Immature natural killer cell (primary cell): ENCODE measurements around the gene LRCH1. TPM values are rescaled to one million over a fixed set of nuclear protein-coding genes. Genes with fewer than 3 reads are reported as not detected.

Source experiments
- DNase-seq, 3 donors: peaks; one replicate each; pipeline ENCODE4 v3.0.0; 2022; ENCODE audit warnings: mixed read lengths in 1 of 3
- H3K27ac Mint-ChIP-seq, 6 donors: one replicate each; pipeline ENCODE4 v1.8.0; 2020; ENCODE audit warnings: mixed read lengths in 6 of 6, mild to moderate bottlenecking in 5 of 6, inconsistent platforms in 4 of 6, moderate library complexity in 3 of 6
- H3K27me3 Mint-ChIP-seq, 3 donors: one replicate each; pipeline ENCODE4 v1.8.0; 2020 to 2021; ENCODE audit warnings: low read depth in 3 of 3, mild to moderate bottlenecking in 3 of 3, mixed read lengths in 3 of 3, moderate library complexity in 3 of 3, inconsistent platforms in 1 of 3
- H3K36me3 Mint-ChIP-seq, 3 donors: one replicate each; pipeline ENCODE4 v1.8.0; 2020; ENCODE audit warnings: mixed read lengths in 3 of 3, inconsistent platforms in 2 of 3, mild to moderate bottlenecking in 2 of 3
- H3K4me1 Mint-ChIP-seq, 2 donors: one replicate each; pipeline ENCODE4 v1.8.0; 2020; ENCODE audit warnings: inconsistent platforms in 2 of 2, mild to moderate bottlenecking in 2 of 2, mixed read lengths in 2 of 2, moderate library complexity in 1 of 2
- H3K4me3 Mint-ChIP-seq, 5 donors: one replicate each; pipeline ENCODE4 v1.8.0; 2020; ENCODE audit warnings: mild to moderate bottlenecking in 5 of 5, mixed read lengths in 5 of 5, inconsistent platforms in 3 of 5, moderate library complexity in 3 of 5
- H3K9me3 Mint-ChIP-seq, 6 donors: one replicate each; pipeline ENCODE4 v1.8.0; 2020; ENCODE audit warnings: mild to moderate bottlenecking in 6 of 6, mixed read lengths in 6 of 6, inconsistent platforms in 4 of 6, moderate library complexity in 3 of 6
- polyA plus RNA-seq, 3 donors: library from polyadenylated mRNA; unstranded; fragments of 300-500 nt; fragmentation: Illumina TruSeq; gene quantifications; one replicate each; pipeline ENCODE4 v1.2.3, GENCODE V29; 2021

The LRCH1 gene
- polyA plus RNA-seq, 3 donors from 2014 or later, result 3.0 to 6.6 (median 5.5) TPM

GRCh38 chr13:46526100-46526735 lies 26.8 kb upstream of the LRCH1 start:
- no peaks in the 10 kb centered on the region for H3K36me3 Mint-ChIP-seq
- no peaks in the 10 kb centered on the region for H3K9me3 Mint-ChIP-seq
- no peak overlapping the region for H3K27ac Mint-ChIP-seq
- no peak for DNase-seq
- no peak overlapping the region for H3K4me3 Mint-ChIP-seq
- peaks cover 2 to 16% (median 2%) of the 10 kb centered on the region in 3 donors for H3K27me3 Mint-ChIP-seq
- no peaks in the 10 kb centered on the region for H3K4me1 Mint-ChIP-seq

- no peak for DNase-seq
- H3K36me3 Mint-ChIP-seq, result no peaks in the 10 kb centered on the region
- H3K4me3 Mint-ChIP-seq, result no peak overlapping the region
- H3K27me3 Mint-ChIP-seq, result peaks cover 0 to 16% (median 4%) of the 10 kb centered on the region in 3 donors
- no peak overlapping the region for H3K27ac Mint-ChIP-seq
- no peaks in the 10 kb centered on the region for H3K4me1 Mint-ChIP-seq
- H3K9me3 Mint-ChIP-seq, result no peaks in the 10 kb centered on the region
Observed at GRCh38 chr13:46526740-46527139, 26.2 kb upstream of the LRCH1 start.

DNA sequence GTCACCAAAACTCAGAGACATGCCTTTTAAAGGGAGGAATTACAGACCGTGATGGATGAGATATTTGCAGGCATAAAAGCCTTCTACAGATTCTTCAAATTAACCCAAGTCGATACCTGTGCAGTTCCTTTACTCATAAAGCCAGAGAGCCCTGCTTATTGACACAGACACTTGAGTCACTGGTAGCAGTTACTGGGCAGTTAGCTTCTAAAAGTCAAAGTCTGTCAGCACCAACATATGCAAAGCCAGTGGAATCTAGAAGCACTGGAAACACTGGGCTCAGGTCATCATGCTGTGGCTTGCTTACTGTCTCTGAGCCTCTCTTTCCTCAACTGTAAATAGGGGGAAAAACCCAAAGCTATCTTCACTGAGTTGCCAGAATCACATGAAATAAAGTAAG lies 25.7 kb upstream of the LRCH1 start:
- Mint-ChIP-seq H3K27ac (no peak overlapping the region), H3K27me3 (peaks cover 0 to 14% (median 4%) of the 10 kb centered on the region in 3 donors), H3K9me3 (no peaks in the 10 kb centered on the region), H3K36me3 (no peaks in the 10 kb centered on the region), H3K4me1 (no peaks in the 10 kb centered on the region), H3K4me3 (no peak overlapping the region)
- no peak for DNase-seq

- H3K27me3 Mint-ChIP-seq, result peaks cover 0 to 17% (median 9%) of the 10 kb centered on the region in 3 donors
- H3K36me3 Mint-ChIP-seq, result no peaks in the 10 kb centered on the region
- no peak overlapping the region for H3K27ac Mint-ChIP-seq
- no peaks in the 10 kb centered on the region for H3K4me1 Mint-ChIP-seq
- H3K4me3 Mint-ChIP-seq, result no peak overlapping the region
- H3K9me3 Mint-ChIP-seq, result no peaks in the 10 kb centered on the region
- no peak for DNase-seq
Observed at GRCh38 chr13:46529216-46529919, 23.6 kb upstream of the LRCH1 start.

- Mint-ChIP-seq H3K4me3 (no peak overlapping the region), H3K27ac (no peak overlapping the region), H3K36me3 (no peaks in the 10 kb centered on the region), H3K9me3 (no peaks in the 10 kb centered on the region), H3K4me1 (no peaks in the 10 kb centered on the region), H3K27me3 (peaks cover 0 to 14% (median 10%) of the 10 kb centered on the region in 3 donors)
- no peak for DNase-seq
Observed at GRCh38 chr13:46530084-46530935, 22.7 kb upstream of the LRCH1 start.

GRCh38 chr13:46531953-46532352 lies 21.0 kb upstream of the LRCH1 start:
- peaks cover 0 to 13% (median 10%) of the 10 kb centered on the region in 3 donors for H3K27me3 Mint-ChIP-seq
- H3K4me3 Mint-ChIP-seq, result no peak overlapping the region
- no peak for DNase-seq
- no peak overlapping the region for H3K27ac Mint-ChIP-seq
- no peaks in the 10 kb centered on the region for H3K36me3 Mint-ChIP-seq
- no peaks in the 10 kb centered on the region for H3K9me3 Mint-ChIP-seq
- no peaks in the 10 kb centered on the region for H3K4me1 Mint-ChIP-seq

DNA sequence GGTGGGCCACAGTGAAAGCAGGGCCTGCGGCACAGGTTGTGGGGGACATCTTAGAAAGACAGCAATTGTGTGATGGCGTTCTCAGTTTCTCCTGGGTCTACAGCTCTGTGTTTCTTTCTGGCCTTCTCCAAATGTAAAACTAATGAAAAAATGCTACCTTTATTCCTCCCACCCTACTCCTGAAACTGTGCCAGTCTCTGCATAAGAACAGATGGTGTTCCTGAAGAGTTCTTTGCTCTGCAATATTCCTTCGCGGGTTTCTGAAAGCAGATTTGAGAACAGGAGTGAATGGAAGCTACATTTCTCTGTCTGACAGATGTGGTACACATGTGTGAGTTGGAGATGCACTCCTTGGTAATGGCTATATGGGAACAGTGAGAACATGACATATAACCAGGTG lies 18.0 kb upstream of the LRCH1 start:
- Mint-ChIP-seq H3K27me3 (peaks cover 0 to 9% (median 8%) of the 10 kb centered on the region in 3 donors), H3K4me1 (no peaks in the 10 kb centered on the region), H3K27ac (no peak overlapping the region), H3K36me3 (no peaks in the 10 kb centered on the region), H3K4me3 (no peak overlapping the region), H3K9me3 (no peaks in the 10 kb centered on the region)
- DNase-seq, result no peak

DNA sequence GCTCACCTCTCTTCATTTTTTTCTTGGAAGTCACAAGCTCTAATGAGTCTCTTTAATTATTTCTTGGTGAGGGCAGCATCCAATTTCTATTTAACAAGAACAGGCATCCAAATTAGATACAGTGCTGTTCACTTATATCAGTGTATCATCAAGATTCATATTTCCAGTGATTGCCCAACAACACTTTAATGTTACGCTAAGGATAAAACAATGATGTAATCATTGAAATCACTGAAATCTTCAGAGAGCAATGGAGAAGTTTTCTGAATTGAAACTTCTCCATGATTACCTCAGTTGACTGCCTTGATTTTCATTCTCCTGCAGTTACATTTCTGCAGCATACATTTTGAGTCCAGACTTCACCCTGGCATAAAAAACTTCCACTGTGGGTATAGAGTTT lies 17.1 kb upstream of the LRCH1 start:
- no peak for DNase-seq
- H3K36me3 Mint-ChIP-seq, result no peaks in the 10 kb centered on the region
- no peak overlapping the region for H3K4me3 Mint-ChIP-seq
- H3K9me3 Mint-ChIP-seq, result no peaks in the 10 kb centered on the region
- no peaks in the 10 kb centered on the region for H3K4me1 Mint-ChIP-seq
- peaks cover 0 to 10% (median 8%) of the 10 kb centered on the region in 3 donors for H3K27me3 Mint-ChIP-seq
- no peak overlapping the region for H3K27ac Mint-ChIP-seq

- no peak for DNase-seq
- H3K36me3 Mint-ChIP-seq, result no peaks in the 10 kb centered on the region
- no peaks in the 10 kb centered on the region for H3K9me3 Mint-ChIP-seq
- no peaks in the 10 kb centered on the region for H3K4me1 Mint-ChIP-seq
- H3K27ac Mint-ChIP-seq, result no peak overlapping the region
- peaks cover 0 to 10% (median 8%) of the 10 kb centered on the region in 3 donors for H3K27me3 Mint-ChIP-seq
- no peak overlapping the region for H3K4me3 Mint-ChIP-seq
Observed at GRCh38 chr13:46536341-46536740, 16.6 kb upstream of the LRCH1 start.

DNA sequence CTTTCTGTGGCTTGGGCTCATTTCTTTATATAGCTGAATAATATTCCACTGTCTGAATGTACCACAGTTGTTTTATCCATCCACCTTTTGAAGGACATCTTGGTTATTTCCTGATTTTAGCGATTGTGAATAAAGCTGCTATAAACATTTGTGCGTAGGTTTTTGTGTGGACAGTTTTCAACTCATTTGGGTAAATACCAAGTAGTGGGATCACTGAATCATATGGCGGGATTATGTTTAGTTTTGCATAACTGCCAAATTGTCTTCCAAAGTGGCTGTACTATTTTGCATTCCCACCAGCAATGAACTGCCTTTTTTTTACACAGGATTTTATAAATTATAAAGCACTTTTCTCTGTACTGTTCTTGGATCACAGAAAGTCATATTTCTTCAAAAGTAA lies 13.7 kb upstream of the LRCH1 start:
- Mint-ChIP-seq H3K27me3 (peaks cover 0 to 8% (median 4%) of the 10 kb centered on the region in 3 donors), H3K27ac (no peak overlapping the region), H3K4me3 (no peak overlapping the region), H3K4me1 (peaks cover 3 to 11% of the 10 kb centered on the region in 2 donors), H3K9me3 (no peaks in the 10 kb centered on the region), H3K36me3 (no peaks in the 10 kb centered on the region)
- DNase-seq, result no peak

DNA sequence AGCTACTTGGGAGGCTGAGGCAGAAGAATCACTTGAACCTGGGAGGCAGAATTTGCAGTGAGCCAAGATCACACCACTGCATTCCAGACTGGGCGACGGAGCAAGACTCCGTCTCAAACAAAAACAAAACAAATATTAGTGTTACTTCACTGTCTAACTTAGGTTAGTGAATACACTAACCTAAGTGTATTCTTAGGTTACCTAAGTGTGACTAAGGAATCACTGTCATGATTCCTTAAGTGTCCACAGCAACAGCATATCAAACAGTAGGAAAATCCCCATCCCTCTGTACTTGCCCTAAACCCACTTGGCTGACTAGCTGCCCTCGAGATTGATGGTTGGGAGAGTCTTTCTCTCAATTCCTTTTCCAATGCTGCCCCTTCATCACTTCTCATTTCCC lies 11.8 kb upstream of the LRCH1 start:
- DNase-seq, result no peak
- H3K36me3 Mint-ChIP-seq, result no peaks in the 10 kb centered on the region
- no peaks in the 10 kb centered on the region for H3K9me3 Mint-ChIP-seq
- no peak overlapping the region for H3K4me3 Mint-ChIP-seq
- no peak overlapping the region for H3K27ac Mint-ChIP-seq
- H3K27me3 Mint-ChIP-seq, result peaks cover 0 to 8% (median 3%) of the 10 kb centered on the region in 3 donors
- H3K4me1 Mint-ChIP-seq, result peaks cover 3 to 11% of the 10 kb centered on the region in 2 donors

GRCh38 chr13:46542833-46543232 lies 10.1 kb upstream of the LRCH1 start:
- Mint-ChIP-seq H3K4me3 (no peak overlapping the region), H3K27me3 (peaks cover 0 to 10% (median 3%) of the 10 kb centered on the region in 3 donors), H3K36me3 (no peaks in the 10 kb centered on the region), H3K27ac (no peak overlapping the region), H3K9me3 (no peaks in the 10 kb centered on the region), H3K4me1 (peaks cover 3 to 11% of the 10 kb centered on the region in 2 donors)
- DNase-seq, result peak in 2 of 3 donors; percentile 19 to 34

GRCh38 chr13:46543287-46543686 lies 9.7 kb upstream of the LRCH1 start:
- Mint-ChIP-seq H3K27ac (no peak overlapping the region), H3K36me3 (no peaks in the 10 kb centered on the region), H3K27me3 (peaks cover 0 to 10% (median 3%) of the 10 kb centered on the region in 3 donors), H3K4me1 (peaks cover 3 to 11% of the 10 kb centered on the region in 2 donors), H3K9me3 (no peaks in the 10 kb centered on the region), H3K4me3 (no peak overlapping the region)
- DNase-seq, result no peak

DNA sequence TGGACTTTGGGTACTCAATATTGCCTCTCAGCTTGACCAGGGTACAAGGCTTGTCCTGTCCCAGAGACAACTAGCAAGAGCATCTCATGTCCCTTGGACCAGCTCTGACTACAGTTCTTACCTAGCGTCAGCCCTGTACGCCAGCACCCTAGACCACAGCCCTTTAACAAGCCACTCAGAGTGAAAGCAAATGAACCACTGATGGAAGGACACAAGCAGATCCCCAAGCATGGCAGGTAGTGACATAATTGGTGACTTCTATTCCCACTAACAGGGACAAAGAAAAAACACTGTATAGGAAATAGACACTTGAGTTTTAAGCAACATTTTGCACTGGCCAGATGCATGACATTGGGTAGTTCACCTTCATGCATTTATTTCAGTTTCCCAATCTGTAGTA lies 8.8 kb upstream of the LRCH1 start:
- no peak for DNase-seq
- Mint-ChIP-seq H3K27ac (no peak overlapping the region), H3K9me3 (no peaks in the 10 kb centered on the region), H3K4me3 (no peak overlapping the region), H3K36me3 (no peaks in the 10 kb centered on the region), H3K27me3 (peaks cover 3 to 10% (median 4%) of the 10 kb centered on the region in 3 donors), H3K4me1 (peaks cover 3 to 11% of the 10 kb centered on the region in 2 donors)
